NT2/D1 (cell line): Measurements from ENCODE around the gene AP2A2.
"Not testable (repeated sequence)": the region's sequence is repeated elsewhere in the genome, so short reads cannot be mapped to it uniquely, and the experiment has no call there.

Source experiments
- DNase-seq: peaks from one replicate; pipeline ENCODE4 v3.0.0-alpha.2; 2011; ENCODE audit warnings: low read depth, low spot score
- H3K27me3 ChIP-seq: 2 replicates; pipeline ENCODE4 v1.6.0; 2011; ENCODE audit warnings: mild to moderate bottlenecking; ENCODE audit not compliant: insufficient read length, insufficient read depth
- H3K36me3 ChIP-seq: 2 replicates; pipeline ENCODE4 v1.6.1; 2011; ENCODE audit warnings: mild to moderate bottlenecking, low read length, mixed read lengths; ENCODE audit not compliant: insufficient read depth, insufficient read length
- H3K4me1 ChIP-seq: 2 replicates; pipeline ENCODE4 v1.5.1; 2011; ENCODE audit not compliant: insufficient read depth, insufficient read length
- H3K4me3 ChIP-seq: 2 replicates; pipeline ENCODE4 v1.5.1; 2011; ENCODE audit warnings: low read depth; ENCODE audit not compliant: insufficient read length
- H3K9ac ChIP-seq: 2 replicates; pipeline ENCODE4 v1.6.0; 2011; ENCODE audit warnings: low read depth; ENCODE audit not compliant: insufficient read length
- H3K9me3 ChIP-seq: 2 replicates; pipeline ENCODE4 v1.5.1; 2011; ENCODE audit warnings: mild to moderate bottlenecking, low read length; ENCODE audit not compliant: insufficient read depth
- SUZ12 ChIP-seq: IDR thresholded peaks from 2 replicates; pipeline ENCODE4 v1.6.1; 2011; ENCODE audit not compliant: insufficient read length, insufficient read depth; ENCODE audit errors: extremely low read depth
- YY1 ChIP-seq: IDR thresholded peaks from 2 replicates; pipeline ENCODE4 v1.6.1; 2011; ENCODE audit not compliant: insufficient read length, insufficient read depth
- ZNF274 ChIP-seq: IDR thresholded peaks from 2 replicates; pipeline ENCODE4 v1.6.1; 2011; ENCODE audit warnings: mild to moderate bottlenecking, low read depth, low read length

AP2A2 gene

DNA sequence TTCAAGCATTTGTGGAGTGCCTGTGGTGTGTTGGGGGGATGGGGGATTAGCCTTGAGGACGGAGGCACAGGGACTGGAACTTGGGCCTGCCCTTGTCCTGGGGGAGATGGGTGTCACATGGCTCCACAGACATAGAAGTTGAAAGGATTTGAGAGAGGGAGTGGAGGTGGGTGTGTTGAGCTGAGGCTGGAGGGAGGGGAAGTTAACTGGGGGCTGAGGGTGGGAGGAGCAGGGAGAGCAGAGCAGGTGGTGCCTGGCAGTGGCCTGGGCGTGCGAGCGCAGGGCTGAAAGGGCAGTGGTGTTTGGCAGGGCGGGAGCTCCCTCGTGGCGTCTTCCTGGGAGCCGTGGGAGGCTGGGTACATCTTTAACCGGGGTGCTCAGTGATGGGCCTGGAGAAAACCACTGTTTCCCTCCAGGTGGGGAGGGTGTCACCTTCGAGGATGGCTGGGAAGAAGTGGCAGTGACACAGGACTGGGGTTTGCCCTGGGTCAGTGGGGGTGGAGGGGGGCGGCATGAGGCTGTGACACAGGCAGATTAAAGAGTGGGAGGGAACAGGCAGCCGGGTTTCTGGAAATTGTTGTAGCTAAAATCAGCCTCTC is 45.5 kb downstream of the AP2A2 start:
- peaks cover 8% of the 10 kb centered on the region for H3K4me1 ChIP-seq
- no peak overlapping the region for H3K9ac ChIP-seq
- peaks cover 81% of the 10 kb centered on the region for H3K36me3 ChIP-seq
- no peak for TF ChIP-seq SUZ12
- no peak for TF ChIP-seq ZNF274
- no peak for TF ChIP-seq YY1
- no peak for DNase-seq
- H3K9me3 ChIP-seq = no peaks in the 10 kb centered on the region
- no peaks in the 10 kb centered on the region for H3K27me3 ChIP-seq
- H3K4me3 ChIP-seq = no peak overlapping the region

DNA sequence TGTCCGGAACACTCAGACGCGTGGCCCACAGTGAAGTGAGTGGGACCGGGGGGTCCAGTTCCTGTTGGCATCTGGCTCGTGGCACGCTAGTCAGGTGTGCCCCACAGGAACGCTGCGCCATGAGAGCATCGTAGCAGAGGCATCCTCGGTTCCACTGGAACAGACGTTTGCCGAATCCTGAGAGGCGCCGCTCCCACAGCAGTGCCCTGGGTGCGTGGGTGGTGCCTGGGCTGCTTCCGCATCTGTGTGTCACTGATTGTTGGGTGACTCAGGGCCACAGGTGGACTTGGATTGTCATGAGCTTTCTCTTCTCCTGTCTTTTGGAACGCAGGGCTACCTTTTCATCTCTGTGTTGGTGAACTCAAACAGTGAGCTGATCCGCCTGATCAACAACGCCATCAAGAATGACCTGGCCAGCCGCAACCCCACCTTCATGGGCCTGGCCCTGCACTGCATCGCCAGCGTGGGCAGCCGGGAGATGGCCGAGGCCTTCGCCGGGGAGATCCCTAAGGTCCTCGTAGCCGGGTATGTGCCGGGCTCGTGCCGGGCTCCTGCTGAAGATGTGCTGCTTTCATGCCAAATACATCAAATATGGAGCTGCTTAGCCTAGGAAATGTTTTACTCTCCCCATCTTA is 46.2 kb downstream of the AP2A2 start:
- H3K36me3 ChIP-seq = peaks cover 82% of the 10 kb centered on the region
- no peak for DNase-seq
- no peaks in the 10 kb centered on the region for H3K9me3 ChIP-seq
- H3K9ac ChIP-seq = no peak overlapping the region
- peaks cover 8% of the 10 kb centered on the region for H3K4me1 ChIP-seq
- TF ChIP-seq YY1 (no peak), SUZ12 (no peak), ZNF274 (no peak)
- no peaks in the 10 kb centered on the region for H3K27me3 ChIP-seq
- H3K4me3 ChIP-seq = no peak overlapping the region

DNA sequence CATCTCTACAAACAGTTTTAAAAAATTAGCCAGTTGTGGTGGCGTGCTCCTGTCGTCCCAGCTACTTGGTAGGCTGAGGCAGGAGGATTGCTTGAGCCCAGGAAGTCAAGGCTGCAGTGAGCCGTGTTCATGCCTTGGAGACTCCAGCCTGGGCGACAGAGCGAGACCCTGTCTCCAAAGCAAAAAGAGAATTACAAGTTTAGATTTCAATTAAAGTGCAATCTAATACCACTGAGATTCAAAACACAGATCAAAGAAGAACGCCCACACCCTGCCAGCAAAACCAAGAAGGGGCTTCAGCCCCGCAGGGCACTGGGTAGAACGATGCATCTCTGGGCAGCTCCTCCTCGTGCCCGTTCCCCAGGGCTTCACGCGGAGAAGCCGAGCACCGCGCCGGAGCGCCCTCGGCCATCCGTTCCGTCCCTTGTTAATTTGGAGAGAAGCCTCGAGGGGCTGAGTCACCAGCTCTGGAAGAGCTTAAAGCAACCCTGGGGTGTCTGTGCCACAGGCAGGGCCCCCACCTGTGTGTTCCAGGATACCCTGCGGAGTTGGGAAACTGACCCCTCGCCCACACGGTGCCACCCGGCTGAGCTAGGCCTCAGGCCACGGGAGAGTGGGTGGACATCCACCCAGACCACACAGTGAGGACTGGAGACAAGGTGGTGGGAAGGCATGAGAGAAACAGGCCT is 47.0 kb downstream of the AP2A2 start:
- H3K4me1 ChIP-seq = peaks cover 12% of the 10 kb centered on the region
- no peaks in the 10 kb centered on the region for H3K9me3 ChIP-seq
- no peak overlapping the region for H3K4me3 ChIP-seq
- no peak for DNase-seq
- TF ChIP-seq ZNF274 = no peak
- no peak for TF ChIP-seq SUZ12
- TF ChIP-seq YY1 = no peak
- no peak overlapping the region for H3K9ac ChIP-seq
- H3K36me3 ChIP-seq = peaks cover 88% of the 10 kb centered on the region
- H3K27me3 ChIP-seq = no peaks in the 10 kb centered on the region

DNA sequence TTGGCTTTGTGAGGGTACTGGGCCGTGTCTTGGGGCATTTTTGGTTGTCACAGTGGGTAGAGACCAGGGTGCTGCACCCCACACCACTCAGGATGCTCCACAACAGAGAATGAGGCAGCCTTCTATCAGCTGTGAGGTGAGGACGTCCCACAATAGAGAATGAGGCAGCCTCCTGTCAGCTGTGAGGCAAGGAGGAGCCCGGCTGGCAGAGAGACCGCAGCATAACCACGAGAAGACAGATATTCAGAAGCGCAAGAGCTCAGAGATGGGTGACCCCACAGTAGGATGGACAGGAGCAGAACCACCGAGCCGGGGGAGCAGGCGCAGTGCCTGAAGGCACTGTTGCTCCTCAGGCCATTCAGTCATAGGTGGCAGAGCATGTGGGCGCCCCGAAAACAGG is 47.6 kb downstream of the AP2A2 start:
- Histone ChIP-seq H3K27me3 (no peaks in the 10 kb centered on the region), H3K36me3 (peaks cover 88% of the 10 kb centered on the region), H3K9me3 (no peaks in the 10 kb centered on the region), H3K4me3 (no peak overlapping the region), H3K4me1 (peaks cover 12% of the 10 kb centered on the region), H3K9ac (no peak overlapping the region)
- DNase-seq = no peak
- no peak for TF ChIP-seq YY1
- TF ChIP-seq ZNF274 = no peak
- TF ChIP-seq SUZ12 = no peak

DNA sequence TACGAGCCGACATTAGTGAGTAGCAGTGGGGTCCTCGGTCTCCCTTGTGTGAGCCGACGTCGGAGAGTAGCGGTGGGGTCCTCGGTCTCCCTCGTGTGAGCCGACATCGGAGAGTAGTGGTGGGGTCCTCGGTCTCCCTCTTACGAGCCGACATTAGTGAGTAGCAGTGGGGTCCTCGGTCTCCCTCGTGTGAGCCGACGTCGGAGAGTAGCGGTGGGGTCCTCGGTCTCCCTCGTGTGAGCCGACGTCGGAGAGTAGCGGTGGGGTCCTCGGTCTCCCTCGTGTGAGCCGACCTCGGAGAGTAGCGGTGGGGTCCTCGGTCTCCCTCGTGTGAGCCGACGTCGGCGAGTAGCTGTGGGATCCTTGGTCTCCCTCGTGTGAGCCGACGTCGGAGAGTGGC is 49.7 kb downstream of the AP2A2 start:
- not testable (repeated sequence) for H3K27me3 ChIP-seq, H3K9me3 ChIP-seq, H3K4me3 ChIP-seq, DNase-seq, H3K9ac ChIP-seq
- peaks cover 12% of the 10 kb centered on the region for H3K4me1 ChIP-seq
- H3K36me3 ChIP-seq = peaks cover 83% of the 10 kb centered on the region

DNA sequence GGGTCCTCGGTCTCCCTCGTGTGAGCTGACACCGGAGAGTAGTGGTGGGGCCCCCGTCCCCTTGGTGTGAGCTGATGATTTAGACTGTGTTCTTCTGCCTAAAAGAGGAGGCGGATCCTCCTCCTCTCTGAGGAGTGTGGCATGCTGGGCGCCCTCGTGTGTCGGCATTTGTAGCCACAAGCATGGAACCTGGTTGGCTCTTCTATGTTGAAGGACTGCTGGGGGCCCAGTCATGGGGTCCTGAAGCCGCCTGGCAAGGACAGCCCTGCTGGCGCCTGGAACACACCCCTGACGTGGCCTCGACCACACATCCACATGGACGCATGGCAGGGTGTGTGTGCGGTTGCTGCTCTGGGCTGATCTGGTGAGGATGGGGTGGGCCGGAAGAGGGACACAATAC is 50.2 kb downstream of the AP2A2 start:
- H3K36me3 ChIP-seq = peaks cover 83% of the 10 kb centered on the region
- H3K27me3 ChIP-seq = no peaks in the 10 kb centered on the region
- H3K4me1 ChIP-seq = peaks cover 9% of the 10 kb centered on the region
- peak; percentile 40 for DNase-seq
- H3K4me3 ChIP-seq = no peak overlapping the region
- H3K9ac ChIP-seq = no peak overlapping the region
- no peak for TF ChIP-seq SUZ12
- no peak for TF ChIP-seq ZNF274
- no peak for TF ChIP-seq YY1
- no peaks in the 10 kb centered on the region for H3K9me3 ChIP-seq

DNA sequence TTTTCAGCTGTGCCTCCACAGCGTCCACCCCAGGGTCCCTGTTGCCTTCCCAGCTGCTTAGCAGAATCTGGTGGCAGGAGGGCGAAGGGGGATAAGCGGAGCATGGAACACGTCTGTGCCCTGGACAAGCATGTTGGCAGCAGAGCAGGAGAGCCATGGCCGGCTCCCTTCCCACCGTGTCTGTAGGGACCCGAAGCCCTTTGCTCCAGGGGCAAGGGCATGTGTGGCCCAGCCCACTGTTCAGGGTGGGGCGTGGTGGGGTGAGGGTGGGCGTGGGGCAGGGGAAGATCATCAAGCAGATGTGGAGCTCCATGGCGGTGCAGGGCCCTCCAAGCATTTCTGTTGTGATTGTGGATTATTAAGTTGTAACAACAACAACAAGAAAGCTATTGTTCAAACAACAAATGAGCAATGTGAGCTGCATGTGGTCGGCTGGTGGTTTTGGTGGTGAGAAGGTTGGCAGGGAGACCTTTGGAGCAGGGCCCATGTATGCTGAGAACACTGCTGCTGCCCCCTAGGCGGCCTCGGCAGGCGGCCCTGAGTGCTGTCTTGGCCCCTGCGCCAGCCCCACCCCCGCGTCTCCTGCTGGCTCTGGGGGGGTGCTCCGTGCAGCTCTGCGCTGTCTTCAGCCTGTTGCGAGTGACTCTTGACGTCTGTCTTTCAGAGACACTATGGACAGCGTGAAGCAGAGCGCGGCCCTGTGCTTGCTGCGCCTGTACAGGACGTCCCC is 50.9 kb downstream of the AP2A2 start:
- Histone ChIP-seq H3K9ac (no peak overlapping the region), H3K9me3 (no peaks in the 10 kb centered on the region), H3K36me3 (peaks cover 84% of the 10 kb centered on the region), H3K4me1 (peaks cover 7% of the 10 kb centered on the region), H3K27me3 (no peaks in the 10 kb centered on the region), H3K4me3 (no peak overlapping the region)
- TF ChIP-seq YY1 = no peak
- no peak for TF ChIP-seq ZNF274
- no peak for TF ChIP-seq SUZ12
- no peak for DNase-seq
